SKM-1 (cell line): Measurements from ENCODE around the gene SSH3.

Experiments used
- DNase-seq: peaks from one replicate; lab custom pipeline; 2025; ENCODE audit not compliant: unreplicated experiment; lab: John Stamatoyannopoulos, UW

Gene SSH3

DNA sequence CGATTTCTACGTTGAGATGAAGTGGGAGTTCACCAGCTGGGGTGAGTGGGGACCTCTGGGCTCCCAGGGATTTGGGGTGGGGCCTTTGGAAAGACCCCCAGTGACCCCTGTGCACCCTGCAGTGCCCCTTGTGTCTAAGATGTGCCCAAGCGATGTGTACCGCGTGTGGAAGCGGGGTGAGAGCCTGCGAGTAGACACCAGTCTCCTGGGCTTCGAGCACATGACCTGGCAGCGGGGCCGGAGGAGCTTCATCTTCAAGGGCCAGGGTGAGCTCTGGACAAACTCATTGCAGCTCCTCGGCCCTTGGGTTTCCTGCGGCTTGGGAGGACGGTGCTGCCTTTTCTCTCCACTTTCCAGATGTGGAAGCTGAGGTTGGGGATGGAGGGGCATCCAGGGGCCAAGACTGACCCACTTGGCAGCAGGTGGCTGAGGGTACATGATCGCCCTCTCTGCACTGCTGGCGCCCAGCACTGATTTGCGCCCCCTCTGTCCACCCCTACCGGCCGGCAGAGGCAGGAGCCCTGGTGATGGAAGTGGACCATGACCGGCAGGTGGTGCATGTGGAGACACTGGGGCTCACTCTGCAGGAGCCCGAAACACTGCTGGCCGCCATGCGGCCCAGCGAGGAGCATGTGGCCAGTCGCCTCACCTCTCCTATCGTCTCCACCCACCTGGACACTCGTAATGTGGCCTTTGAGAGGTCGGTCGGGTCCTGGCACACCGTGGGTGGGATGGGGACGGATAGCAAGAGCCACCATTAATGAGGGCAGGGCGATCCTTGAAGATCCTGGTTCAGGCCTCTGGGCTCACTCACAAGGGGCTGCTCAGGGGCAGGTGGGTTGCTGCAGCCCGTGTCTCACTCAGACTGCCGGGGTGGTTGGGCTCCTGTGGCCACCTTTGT lies 11.6 kb upstream of the SSH3 start:
- DNase-seq = no peak

- no peak for DNase-seq
Measured at GRCh38 chr11:67292671-67293070, 10.7 kb upstream of the SSH3 start.

- no peak for DNase-seq
Measured at GRCh38 chr11:67293090-67293489, 10.2 kb upstream of the SSH3 start.

GRCh38 chr11:67295846-67296245 lies 7.5 kb upstream of the SSH3 start:
- DNase-seq = no peak

- DNase-seq = no peak
Measured at GRCh38 chr11:67298786-67299185, 4.5 kb upstream of the SSH3 start.

GRCh38 chr11:67299471-67300191 lies 3.7 kb upstream of the SSH3 start:
- no peak for DNase-seq

- DNase-seq = no peak
Measured at GRCh38 chr11:67300256-67300755, 3.0 kb upstream of the SSH3 start.

DNA sequence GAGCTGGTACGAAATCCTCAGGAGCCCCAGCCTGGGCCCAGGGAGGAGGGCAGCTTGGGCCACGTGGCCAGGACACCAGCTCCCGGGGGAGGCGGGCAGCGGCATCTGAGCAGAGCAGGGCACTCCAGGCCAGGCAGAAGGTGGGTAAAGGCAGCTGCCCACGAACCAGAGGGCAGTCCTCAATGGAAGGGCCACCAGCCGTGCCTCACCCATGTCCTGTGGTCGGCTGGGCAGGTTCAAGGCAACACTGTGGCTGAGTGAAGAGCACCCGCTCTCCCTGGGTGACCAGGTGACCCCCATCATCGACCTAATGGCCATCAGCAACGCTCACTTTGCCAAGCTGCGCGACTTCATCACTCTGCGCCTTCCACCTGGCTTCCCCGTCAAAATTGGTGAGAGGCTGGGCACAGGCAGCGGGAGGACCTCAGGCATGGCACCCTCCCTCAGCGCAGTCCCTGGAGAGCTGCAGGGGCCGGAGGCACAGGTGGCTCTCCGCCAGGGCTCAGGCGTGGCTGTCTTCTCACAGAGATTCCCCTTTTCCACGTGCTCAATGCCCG lies 2.5 kb upstream of the SSH3 start:
- no peak for DNase-seq

DNA sequence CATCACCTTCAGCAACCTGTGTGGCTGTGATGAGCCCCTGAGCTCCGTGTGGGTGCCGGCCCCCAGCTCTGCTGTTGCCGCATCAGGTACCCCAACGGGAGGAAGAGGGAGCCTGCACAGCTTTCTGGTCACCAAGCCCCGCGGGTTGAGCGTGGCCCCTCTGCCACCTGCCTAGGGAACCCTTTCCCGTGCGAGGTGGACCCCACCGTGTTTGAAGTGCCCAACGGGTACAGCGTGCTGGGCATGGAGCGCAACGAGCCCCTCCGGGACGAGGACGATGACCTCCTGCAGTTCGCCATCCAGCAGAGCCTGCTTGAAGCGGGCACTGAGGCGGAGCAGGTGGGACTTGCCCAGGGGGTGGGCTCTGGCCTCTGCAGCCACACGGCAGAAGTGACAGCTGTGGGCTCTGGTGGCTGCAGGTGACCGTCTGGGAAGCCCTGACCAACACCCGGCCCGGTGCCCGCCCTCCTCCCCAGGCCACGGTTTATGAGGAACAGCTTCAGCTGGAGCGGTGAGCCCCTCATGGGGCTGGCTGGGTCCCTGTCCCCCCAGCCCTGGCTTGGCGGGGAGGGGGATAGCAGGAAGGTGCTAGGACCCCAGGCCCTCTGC lies 1.9 kb upstream of the SSH3 start:
- DNase-seq = no peak

GRCh38 chr11:67301951-67302516 lies 1.3 kb upstream of the SSH3 start:
- no peak for DNase-seq

GRCh38 chr11:67302571-67303131 lies 679 bp upstream of the SSH3 start:
- no peak for DNase-seq

DNA sequence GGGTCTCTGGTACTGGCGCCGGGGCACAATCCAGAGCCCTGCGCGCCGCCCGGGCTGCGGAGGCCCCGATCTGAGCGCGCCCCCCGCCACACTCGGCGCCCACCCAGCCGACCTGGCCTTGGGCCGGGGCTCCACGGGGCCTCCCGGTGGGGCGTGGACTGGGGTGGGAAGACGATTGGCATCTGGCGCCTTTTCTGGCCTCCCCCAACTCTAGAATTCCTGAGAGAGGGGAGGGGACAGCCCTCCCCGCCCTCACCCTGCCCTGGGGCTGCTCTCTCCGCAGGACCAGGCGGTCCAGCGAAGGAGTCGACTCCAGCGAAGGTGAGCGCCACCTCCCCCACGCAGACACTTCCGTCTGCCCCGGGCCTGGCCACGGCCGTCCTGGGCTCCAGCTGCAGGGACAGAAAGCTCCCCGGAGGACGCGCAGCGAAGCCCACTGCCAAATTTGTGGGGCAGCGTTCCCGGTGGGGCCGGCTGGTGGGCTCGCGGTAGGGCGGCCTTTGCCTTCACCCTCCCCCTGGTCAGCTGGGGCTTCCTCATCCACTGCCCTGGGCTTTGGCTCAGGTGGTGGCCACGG lies 593 bp downstream of the SSH3 start:
- no peak for DNase-seq

DNA sequence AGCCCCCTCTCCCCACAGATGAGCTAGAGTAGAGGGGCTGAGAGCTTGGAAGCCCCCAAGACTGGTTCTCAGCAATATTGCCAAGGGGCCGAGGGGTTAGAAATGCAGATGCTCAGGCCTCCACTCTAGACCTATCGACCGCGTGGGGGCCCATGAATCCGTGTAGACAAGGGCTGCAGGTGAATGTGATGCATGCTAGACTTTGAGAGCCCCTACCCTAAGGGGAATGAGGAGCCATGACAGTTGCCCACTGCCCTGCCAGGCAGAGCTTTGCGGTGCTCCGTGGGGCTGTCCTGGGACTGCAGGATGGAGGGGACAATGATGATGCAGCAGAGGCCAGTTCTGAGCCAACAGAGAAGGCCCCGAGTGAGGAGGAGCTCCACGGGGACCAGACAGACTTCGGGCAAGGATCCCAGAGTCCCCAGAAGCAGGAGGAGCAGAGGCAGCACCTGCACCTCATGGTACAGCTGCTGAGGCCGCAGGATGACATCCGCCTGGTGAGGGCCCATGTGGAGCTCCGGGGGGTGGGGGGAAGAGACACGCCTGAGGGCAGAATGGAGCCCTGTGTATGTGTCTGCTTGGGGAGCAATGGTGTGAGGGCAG lies 1.3 kb downstream of the SSH3 start:
- no peak for DNase-seq

GRCh38 chr11:67306769-67307544 lies 3.6 kb downstream of the SSH3 start:
- no peak for DNase-seq

DNA sequence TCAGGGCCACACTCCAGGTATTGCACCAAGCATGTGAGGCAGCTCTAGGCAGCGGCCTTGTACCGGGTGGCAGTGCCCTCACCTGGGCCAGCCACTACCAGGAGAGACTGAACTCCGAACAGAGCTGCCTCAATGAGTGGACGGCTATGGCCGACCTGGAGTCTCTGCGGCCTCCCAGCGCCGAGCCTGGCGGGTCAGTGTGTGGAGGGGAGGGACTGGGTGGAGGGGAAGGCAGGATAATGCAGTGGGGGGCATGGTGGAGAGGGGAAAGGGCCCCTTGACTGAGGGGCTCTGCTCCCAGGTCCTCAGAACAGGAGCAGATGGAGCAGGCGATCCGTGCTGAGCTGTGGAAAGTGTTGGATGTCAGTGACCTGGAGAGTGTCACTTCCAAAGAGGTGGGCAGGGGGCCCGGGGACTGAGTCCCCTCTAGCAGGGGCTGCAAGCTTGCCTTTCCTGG lies 4.2 kb downstream of the SSH3 start:
- DNase-seq = no peak

GRCh38 chr11:67308031-67308866 lies 4.9 kb downstream of the SSH3 start:
- DNase-seq = no peak

DNA sequence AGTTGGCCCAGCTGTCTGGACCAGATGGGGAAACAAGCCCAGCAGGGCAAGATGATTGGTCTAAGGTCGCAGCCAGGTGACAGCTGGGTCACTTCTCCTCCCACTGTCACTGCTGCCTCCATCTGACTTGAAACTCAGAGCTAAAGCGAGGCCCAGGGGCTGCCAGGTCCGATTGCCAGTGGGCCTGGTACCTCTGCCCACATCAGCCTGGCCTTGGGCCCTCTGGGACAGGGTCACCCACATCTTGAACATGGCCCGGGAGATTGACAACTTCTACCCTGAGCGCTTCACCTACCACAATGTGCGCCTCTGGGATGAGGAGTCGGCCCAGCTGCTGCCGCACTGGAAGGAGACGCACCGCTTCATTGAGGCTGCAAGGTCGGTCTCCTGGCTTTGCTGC lies 5.8 kb downstream of the SSH3 start:
- DNase-seq = no peak

- DNase-seq = no peak
Measured at GRCh38 chr11:67309661-67310061, 6.3 kb downstream of the SSH3 start.
